ENCODE data around the gene BST2. TPM values are rescaled to one million over a fixed set of nuclear protein-coding genes. Genes with fewer than 3 reads are reported as not detected.

Gene BST2
- total RNA-seq, 1 experiment from 2014 or later = 22.8 TPM

GRCh38 chr19:17378271-17378670 is 27.2 kb downstream of the BST2 start:
- ATAC-seq = no peak
- H3K27me3 Mint-ChIP-seq (ENCODE audit: low read depth) = no peaks in the 10 kb centered on the region
- H3K4me3 Mint-ChIP-seq = no peak overlapping the region
- TF ChIP-seq USF1 (CRISPR knock-in tag; IDR thresholded peaks at IDR 0.05) = no peak
- TF ChIP-seq SP1 (CRISPR knock-in tag; conservative IDR thresholded peaks at IDR 0.05) = no peak
- no peak for TF ChIP-seq NFE2L1 (CRISPR knock-in tag; IDR thresholded peaks at IDR 0.05)
- no peak for TF ChIP-seq ELF4 (CRISPR knock-in tag; IDR thresholded peaks at IDR 0.05; ENCODE audit: low read depth)
- no peak for TF ChIP-seq MLX (CRISPR knock-in tag; IDR thresholded peaks at IDR 0.05)
- peaks cover 9% of the 10 kb centered on the region for H3K36me3 Mint-ChIP-seq
- no peak for DNase-seq (ENCODE audit: low spot score)
- POLR2A ChIA-PET = no interaction called here
- H3K4me1 Mint-ChIP-seq = peaks cover 18% of the 10 kb centered on the region
- CTCF ChIA-PET = interaction anchor here (1.3 kb wide), 1 partner anchor 8 kb away, joined by 4 read pairs; no protein-coding TSS in a partner anchor
- H3K9me3 Mint-ChIP-seq = peaks cover 8% of the 10 kb centered on the region
- H3K27ac Mint-ChIP-seq = no peak overlapping the region

GRCh38 chr19:17376935-17377600 is 28.4 kb downstream of the BST2 start, which contains the start of gene PLVAP:
TSS of gene PLVAP (minus strand) at chr19:17377342. CDS start at chr19:17377288, 54 bp downstream.
- POLR2A ChIA-PET = no interaction called here
- ATAC-seq (peak; percentile 33; the same call in 1 of the 2 replicates), DNase-seq (ENCODE audit: low spot score) (no peak)
- no peak for TF ChIP-seq ELF4 (CRISPR knock-in tag; IDR thresholded peaks at IDR 0.05; ENCODE audit: low read depth)
- no peak for TF ChIP-seq ZNF281 (CRISPR knock-in tag; IDR thresholded peaks at IDR 0.05)
- no peak for TF ChIP-seq JUN (CRISPR knock-in tag; IDR thresholded peaks at IDR 0.05)
- TF ChIP-seq JAZF1 (CRISPR knock-in tag; IDR thresholded peaks at IDR 0.05) = no peak
- TF ChIP-seq IRF1 (CRISPR knock-in tag; IDR thresholded peaks at IDR 0.05) = no peak
- TF ChIP-seq RORB (CRISPR knock-in tag; IDR thresholded peaks at IDR 0.05) = no peak
- TF ChIP-seq FOXK1 (CRISPR knock-in tag; IDR thresholded peaks at IDR 0.05) = no peak
- no peak for TF ChIP-seq EMX1 (CRISPR knock-in tag; IDR thresholded peaks at IDR 0.05)
- no peak for TF ChIP-seq ZNF425 (CRISPR knock-in tag; conservative IDR thresholded peaks at IDR 0.05)
- no peak for TF ChIP-seq ESRRA (CRISPR knock-in tag; IDR thresholded peaks at IDR 0.05; ENCODE audit: borderline replicate concordance)
- TF ChIP-seq OVOL2 (CRISPR knock-in tag; IDR thresholded peaks at IDR 0.05; ENCODE audit: borderline replicate concordance) = no peak
- no peak for TF ChIP-seq ZNF263 (CRISPR knock-in tag; IDR thresholded peaks at IDR 0.05; ENCODE audit: low read depth)
- no peak for TF ChIP-seq SMAD3 (CRISPR knock-in tag; IDR thresholded peaks at IDR 0.05; ENCODE audit: borderline replicate concordance)
- TF ChIP-seq ZNF121 (CRISPR knock-in tag; IDR thresholded peaks at IDR 0.05) = no peak
- Mint-ChIP-seq H3K27me3 (ENCODE audit: low read depth) (no peaks in the 10 kb centered on the region), H3K9me3 (peaks cover 8% of the 10 kb centered on the region), H3K4me1 (peaks cover 12% of the 10 kb centered on the region), H3K36me3 (peaks cover 9% of the 10 kb centered on the region), H3K4me3 (no peak within 1 kb of the TSS), H3K27ac (no peak within 1 kb of the TSS)
- CTCF ChIA-PET = interaction anchor here (0.5 to 1.3 kb wide), 3 partner anchors 9 to 67 kb away, joined by 3 to 4 read pairs (median 3); no protein-coding TSS in a partner anchor
